ENCODE results near the gene HNRNPR. TPM values are rescaled to one million over a fixed set of nuclear protein-coding genes. Genes with fewer than 3 reads are reported as not detected.

The HNRNPR gene
- total and polyA plus RNA-seq, 9 of the 15 experiments (the other 6 are each of a cell fraction or from before 2014, with no cell fraction given) = 80.9 to 372 (median 301) TPM

DNA sequence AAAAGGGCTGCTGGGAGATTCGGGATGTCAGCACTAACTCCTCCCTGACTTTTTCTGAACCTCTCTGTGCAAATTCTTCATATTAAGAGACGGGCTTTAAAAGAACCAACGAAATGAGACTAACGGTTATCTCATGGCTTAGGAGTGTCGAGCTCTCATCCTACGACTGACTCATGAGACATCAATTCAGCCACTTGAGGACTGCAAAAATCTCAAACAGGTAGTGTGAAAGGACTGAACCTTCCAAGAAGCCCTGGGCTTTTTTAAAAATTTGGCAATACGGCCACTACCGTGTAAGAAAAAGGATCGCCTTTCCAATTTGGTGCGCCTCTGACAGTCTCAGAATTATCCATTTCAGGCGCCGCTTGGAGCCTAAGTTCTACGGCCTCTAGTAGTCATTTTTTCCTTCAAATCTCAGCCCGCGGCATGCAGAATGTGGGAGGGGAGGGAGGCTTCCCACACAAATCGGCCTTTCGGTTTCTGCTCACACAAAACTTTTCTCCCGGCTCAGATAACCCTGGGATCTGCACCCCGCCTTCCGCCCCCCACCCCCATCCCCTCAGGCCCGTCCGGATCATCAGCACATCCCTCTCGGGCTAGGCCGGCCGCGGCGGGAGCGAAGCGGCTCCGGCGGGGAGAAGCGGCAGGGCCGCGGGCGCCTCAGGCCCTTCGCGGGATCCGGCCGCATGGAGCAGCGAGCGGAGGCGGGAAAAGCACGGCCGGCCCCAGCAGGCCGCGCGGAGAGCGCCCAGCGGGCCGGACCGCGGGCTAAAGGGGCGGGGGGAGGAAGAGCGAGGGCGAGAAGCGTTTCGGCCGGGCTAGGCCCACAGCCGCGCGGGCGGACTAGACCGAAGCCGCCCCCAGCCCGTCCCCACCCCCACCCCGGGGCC lies 618 bp downstream of the HNRNPR start (continued):
- TF ChIP-seq FOS (IDR thresholded peaks at IDR 0.05; ENCODE audit: extremely low read depth, insufficient read length) (no peak), DMBX1 (CRISPR knock-in tag; IDR thresholded peaks at IDR 0.05; ENCODE audit: borderline replicate concordance) (no peak), MYBL2 (IDR thresholded peaks at IDR 0.05; ENCODE audit: low read depth) (peak; percentile 64), MYBL2 (CRISPR knock-in tag; IDR thresholded peaks at IDR 0.05; ENCODE audit: borderline replicate concordance) (no peak), NR3C1 (CRISPR knock-in tag; IDR thresholded peaks at IDR 0.05) (peak; percentile 93), XRCC3 (IDR thresholded peaks at IDR 0.05) (no peak), PCBP1 (IDR thresholded peaks at IDR 0.05; ENCODE audit: low read depth, low read length, poor library complexity, severe bottlenecking) (peak; percentile 67), MAFG (tag; conservative IDR thresholded peaks at IDR 0.05) (no peak), KLF6 (CRISPR knock-in tag; IDR thresholded peaks at IDR 0.05; ENCODE audit: borderline replicate concordance) (no peak), HDAC6 (IDR thresholded peaks at IDR 0.05; ENCODE audit: low read depth, low read length) (no peak), PTRF (tag; IDR thresholded peaks at IDR 0.05) (no peak), SMARCA4 (IDR thresholded peaks at IDR 0.05) (0 out of 2 replicates have a peak, but pooled peaks have one; percentile 41), MYC (IDR thresholded peaks at IDR 0.05; ENCODE audit: low read depth, low read length) (0 out of 2 replicates have a peak, but pooled peaks have one; percentile 58), MYC (CRISPR knock-in tag; IDR thresholded peaks at IDR 0.05; ENCODE audit: borderline replicate concordance, low read depth) (no peak), NR1H2 (CRISPR knock-in tag; IDR thresholded peaks at IDR 0.05) (no peak), TEAD1 (CRISPR knock-in tag; IDR thresholded peaks at IDR 0.05) (peak in 1 of 2 experiments; percentile 41; a peak in 1 of 4 replicates), TAF1 (IDR thresholded peaks at IDR 0.05; ENCODE audit: control insufficient read depth, extremely low read depth, insufficient read depth, low read length, severe bottlenecking) (no peak)
- TF ChIP-seq, protein P1, sequence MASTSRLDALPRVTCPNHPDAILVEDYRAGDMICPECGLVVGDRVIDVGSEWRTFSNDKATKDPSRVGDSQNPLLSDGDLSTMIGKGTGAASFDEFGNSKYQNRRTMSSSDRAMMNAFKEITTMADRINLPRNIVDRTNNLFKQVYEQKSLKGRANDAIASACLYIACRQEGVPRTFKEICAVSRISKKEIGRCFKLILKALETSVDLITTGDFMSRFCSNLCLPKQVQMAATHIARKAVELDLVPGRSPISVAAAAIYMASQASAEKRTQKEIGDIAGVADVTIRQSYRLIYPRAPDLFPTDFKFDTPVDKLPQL (IDR thresholded peaks at IDR 0.05; ENCODE audit: extremely low read depth, insufficient read length) = no peak
- TF ChIP-seq, protein P2, sequence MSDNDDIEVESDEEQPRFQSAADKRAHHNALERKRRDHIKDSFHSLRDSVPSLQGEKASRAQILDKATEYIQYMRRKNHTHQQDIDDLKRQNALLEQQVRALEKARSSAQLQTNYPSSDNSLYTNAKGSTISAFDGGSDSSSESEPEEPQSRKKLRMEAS (CRISPR knock-in tag; IDR thresholded peaks at IDR 0.05) = peak; percentile 20; the same call in 1 of the 2 replicates
- TF ChIP-seq, protein P3, sequence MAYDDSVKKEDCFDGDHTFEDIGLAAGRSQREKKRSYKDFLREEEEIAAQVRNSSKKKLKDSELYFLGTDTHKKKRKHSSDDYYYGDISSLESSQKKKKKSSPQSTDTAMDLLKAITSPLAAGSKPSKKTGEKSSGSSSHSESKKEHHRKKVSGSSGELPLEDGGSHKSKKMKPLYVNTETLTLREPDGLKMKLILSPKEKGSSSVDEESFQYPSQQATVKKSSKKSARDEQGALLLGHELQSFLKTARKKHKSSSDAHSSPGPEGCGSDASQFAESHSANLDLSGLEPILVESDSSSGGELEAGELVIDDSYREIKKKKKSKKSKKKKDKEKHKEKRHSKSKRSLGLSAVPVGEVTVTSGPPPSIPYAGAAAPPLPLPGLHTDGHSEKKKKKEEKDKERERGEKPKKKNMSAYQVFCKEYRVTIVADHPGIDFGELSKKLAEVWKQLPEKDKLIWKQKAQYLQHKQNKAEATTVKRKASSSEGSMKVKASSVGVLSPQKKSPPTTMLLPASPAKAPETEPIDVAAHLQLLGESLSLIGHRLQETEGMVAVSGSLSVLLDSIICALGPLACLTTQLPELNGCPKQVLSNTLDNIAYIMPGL (CRISPR knock-in tag; IDR thresholded peaks at IDR 0.05) = peak; percentile 52; the same call in 1 of the 2 replicates
- TF ChIP-seq, protein P4, sequence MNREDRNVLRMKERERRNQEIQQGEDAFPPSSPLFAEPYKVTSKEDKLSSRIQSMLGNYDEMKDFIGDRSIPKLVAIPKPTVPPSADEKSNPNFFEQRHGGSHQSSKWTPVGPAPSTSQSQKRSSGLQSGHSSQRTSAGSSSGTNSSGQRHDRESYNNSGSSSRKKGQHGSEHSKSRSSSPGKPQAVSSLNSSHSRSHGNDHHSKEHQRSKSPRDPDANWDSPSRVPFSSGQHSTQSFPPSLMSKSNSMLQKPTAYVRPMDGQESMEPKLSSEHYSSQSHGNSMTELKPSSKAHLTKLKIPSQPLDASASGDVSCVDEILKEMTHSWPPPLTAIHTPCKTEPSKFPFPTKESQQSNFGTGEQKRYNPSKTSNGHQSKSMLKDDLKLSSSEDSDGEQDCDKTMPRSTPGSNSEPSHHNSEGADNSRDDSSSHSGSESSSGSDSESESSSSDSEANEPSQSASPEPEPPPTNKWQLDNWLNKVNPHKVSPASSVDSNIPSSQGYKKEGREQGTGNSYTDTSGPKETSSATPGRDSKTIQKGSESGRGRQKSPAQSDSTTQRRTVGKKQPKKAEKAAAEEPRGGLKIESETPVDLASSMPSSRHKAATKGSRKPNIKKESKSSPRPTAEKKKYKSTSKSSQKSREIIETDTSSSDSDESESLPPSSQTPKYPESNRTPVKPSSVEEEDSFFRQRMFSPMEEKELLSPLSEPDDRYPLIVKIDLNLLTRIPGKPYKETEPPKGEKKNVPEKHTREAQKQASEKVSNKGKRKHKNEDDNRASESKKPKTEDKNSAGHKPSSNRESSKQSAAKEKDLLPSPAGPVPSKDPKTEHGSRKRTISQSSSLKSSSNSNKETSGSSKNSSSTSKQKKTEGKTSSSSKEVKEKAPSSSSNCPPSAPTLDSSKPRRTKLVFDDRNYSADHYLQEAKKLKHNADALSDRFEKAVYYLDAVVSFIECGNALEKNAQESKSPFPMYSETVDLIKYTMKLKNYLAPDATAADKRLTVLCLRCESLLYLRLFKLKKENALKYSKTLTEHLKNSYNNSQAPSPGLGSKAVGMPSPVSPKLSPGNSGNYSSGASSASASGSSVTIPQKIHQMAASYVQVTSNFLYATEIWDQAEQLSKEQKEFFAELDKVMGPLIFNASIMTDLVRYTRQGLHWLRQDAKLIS (CRISPR knock-in tag; IDR thresholded peaks at IDR 0.05) = peak; percentile 91; the same call in 1 of the 2 replicates

Measured in K562 (cell line).